Measurements from ENCODE around the gene SLITRK3.

The SLITRK3 gene

GRCh38 chr3:165195640-165196576 is at the start of gene SLITRK3:
Gene SLITRK3 (minus strand): TSS chr3:165196384. CDS start chr3:165190830, 5,554 bp downstream.
- DNase-seq, result no peak

GRCh38 chr3:165243597-165243996 is 47.4 kb upstream of the SLITRK3 start:
- DNase-seq, result no peak

GRCh38 chr3:165233501-165234195 is 37.5 kb upstream of the SLITRK3 start:
- DNase-seq, result no peak

- DNase-seq, result no peak
Observed at GRCh38 chr3:165225604-165226003, 29.4 kb upstream of the SLITRK3 start.

GRCh38 chr3:165217739-165218138 is 21.6 kb upstream of the SLITRK3 start:
- DNase-seq, result no peak

GRCh38 chr3:165212580-165212979 is 16.4 kb upstream of the SLITRK3 start:
- no peak for DNase-seq

GRCh38 chr3:165211721-165212120 is 15.5 kb upstream of the SLITRK3 start:
- DNase-seq, result no peak

GRCh38 chr3:165210727-165211126 is 14.5 kb upstream of the SLITRK3 start:
- DNase-seq, result no peak

GRCh38 chr3:165210132-165210531 is 13.9 kb upstream of the SLITRK3 start:
- DNase-seq, result no peak

- no peak for DNase-seq
Observed at GRCh38 chr3:165206454-165207266, 10.5 kb upstream of the SLITRK3 start.

GRCh38 chr3:165204445-165204844 is 8.3 kb upstream of the SLITRK3 start:
- no peak for DNase-seq

- no peak for DNase-seq
Observed at GRCh38 chr3:165202995-165203394, 6.8 kb upstream of the SLITRK3 start.

- no peak for DNase-seq
Observed at GRCh38 chr3:165201964-165202363, 5.8 kb upstream of the SLITRK3 start.

GRCh38 chr3:165197481-165197800 is 1.3 kb upstream of the SLITRK3 start:
- no peak for DNase-seq

GRCh38 chr3:165196577-165197480 is 645 bp upstream of the SLITRK3 start:
- no peak for DNase-seq

- DNase-seq, result no peak
Observed at GRCh38 chr3:165195241-165195639, 944 bp downstream of the SLITRK3 start.

- DNase-seq, result no peak
Observed at GRCh38 chr3:165194511-165195240, 1.5 kb downstream of the SLITRK3 start.

GRCh38 chr3:165193366-165194254 is 2.6 kb downstream of the SLITRK3 start:
- no peak for DNase-seq

GRCh38 chr3:165192610-165193192 is 3.5 kb downstream of the SLITRK3 start:
- DNase-seq, result no peak

- DNase-seq, result no peak
Observed at GRCh38 chr3:165191491-165191890, 4.7 kb downstream of the SLITRK3 start.

Measured in cortex of kidney (tissue), 1 donor.